Right lobe of liver (tissue), 4 donors: Measurements from ENCODE around the gene FOXN1.

Experiments used
- POLR2A ChIP-seq: fragments of 450-650 bp; IDR thresholded peaks from one replicate; pipeline ENCODE4 v1.6.1; 2017; ENCODE audit warnings: antibody characterized with exemption, mild to moderate bottlenecking
- TF ChIP-seq, protein P1 (sequence below), 4 donors: fragments of 200-600 bp in 3 of 4; fragments of 450-650 bp in 1 of 4; IDR thresholded peaks; one replicate each; pipeline versions ENCODE4 v1.5.1 to v1.8.0; 2016 to 2022; ENCODE audit warnings: antibody characterized with exemption in 4 of 4, mild to moderate bottlenecking in 2 of 4
- donor health status: DM: no; HTN: no; CAD: no.
- donor health status: DM: no; HTN: no; CAD: no.
- donor health status: DM: no; HTN: yes; CAD: no.

GRCh38 chr17:28579526-28579925 is 73.4 kb downstream of the FOXN1 start:
- TF ChIP-seq, protein P1, sequence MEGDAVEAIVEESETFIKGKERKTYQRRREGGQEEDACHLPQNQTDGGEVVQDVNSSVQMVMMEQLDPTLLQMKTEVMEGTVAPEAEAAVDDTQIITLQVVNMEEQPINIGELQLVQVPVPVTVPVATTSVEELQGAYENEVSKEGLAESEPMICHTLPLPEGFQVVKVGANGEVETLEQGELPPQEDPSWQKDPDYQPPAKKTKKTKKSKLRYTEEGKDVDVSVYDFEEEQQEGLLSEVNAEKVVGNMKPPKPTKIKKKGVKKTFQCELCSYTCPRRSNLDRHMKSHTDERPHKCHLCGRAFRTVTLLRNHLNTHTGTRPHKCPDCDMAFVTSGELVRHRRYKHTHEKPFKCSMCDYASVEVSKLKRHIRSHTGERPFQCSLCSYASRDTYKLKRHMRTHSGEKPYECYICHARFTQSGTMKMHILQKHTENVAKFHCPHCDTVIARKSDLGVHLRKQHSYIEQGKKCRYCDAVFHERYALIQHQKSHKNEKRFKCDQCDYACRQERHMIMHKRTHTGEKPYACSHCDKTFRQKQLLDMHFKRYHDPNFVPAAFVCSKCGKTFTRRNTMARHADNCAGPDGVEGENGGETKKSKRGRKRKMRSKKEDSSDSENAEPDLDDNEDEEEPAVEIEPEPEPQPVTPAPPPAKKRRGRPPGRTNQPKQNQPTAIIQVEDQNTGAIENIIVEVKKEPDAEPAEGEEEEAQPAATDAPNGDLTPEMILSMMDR (IDR thresholded peaks at IDR 0.05): no peak
- TF ChIP-seq POLR2A: no peak
